Neural progenitor cell (in vitro differentiated cells): ENCODE results near the gene CCDC73.

Experiments used
- CTCF ChIP-seq: fragments of 200-600 bp; sonication (generic); IDR thresholded peaks from 2 replicates; pipeline ENCODE4 v1.5.1; 2017; ENCODE audit warnings: antibody characterized with exemption, mild to moderate bottlenecking
- EZH2 ChIP-seq: fragments of 200-600 bp; sonication (generic); IDR thresholded peaks from 2 replicates; pipeline ENCODE4 v1.6.1; 2017; ENCODE audit warnings: antibody characterized with exemption, mild to moderate bottlenecking, moderate library complexity
- EZH2phosphoT487 ChIP-seq: fragments of 200-600 bp; sonication (generic); IDR thresholded peaks from 2 replicates; pipeline ENCODE4 v1.6.1; 2017; ENCODE audit warnings: antibody characterized with exemption

GRCh38 chr11:32751381-32751780 is 43.1 kb downstream of the CCDC73 start:
- no peak for TF ChIP-seq CTCF
- TF ChIP-seq EZH2, result no peak
- TF ChIP-seq EZH2phosphoT487, result no peak
